Measurements from ENCODE around the gene NFATC2.
"Not testable (repeated sequence)": the region's sequence is repeated elsewhere in the genome, so short reads cannot be mapped to it uniquely, and the experiment has no call there.

The NFATC2 gene

GRCh38 chr20:51542571-51543421, at the start of gene NFATC2:
Gene NFATC2, minus strand, starts transcription at chr20:51542719. Its CDS starts 220 bp downstream, at chr20:51542499.
- DNase-seq (ENCODE audit: low read depth), result peak; percentile 47

- DNase-seq (ENCODE audit: low read depth), result no peak
These were observed 49.4 kb upstream of the NFATC2 start for GRCh38 chr20:51591871-51592270.

DNA sequence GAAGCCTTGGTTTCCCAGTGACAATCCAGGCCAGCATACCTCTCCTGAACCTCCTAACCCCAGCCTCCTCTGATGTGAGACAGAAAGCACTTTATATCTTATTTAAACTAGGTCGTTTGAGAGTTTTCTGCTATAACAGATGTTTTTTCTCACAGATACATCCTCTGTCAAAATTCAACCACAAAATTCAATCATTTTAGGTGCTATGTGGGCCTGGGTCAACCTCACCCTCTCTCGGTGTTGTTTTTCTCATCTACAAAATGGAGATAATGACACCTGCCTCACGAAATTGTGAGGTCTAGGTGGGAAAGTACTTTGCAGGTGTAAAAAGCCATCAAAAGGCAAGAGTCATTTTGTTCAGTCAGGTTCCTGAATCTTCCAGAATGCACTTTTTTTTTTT, 46.2 kb upstream of the NFATC2 start:
- DNase-seq (ENCODE audit: low read depth), result no peak

DNA sequence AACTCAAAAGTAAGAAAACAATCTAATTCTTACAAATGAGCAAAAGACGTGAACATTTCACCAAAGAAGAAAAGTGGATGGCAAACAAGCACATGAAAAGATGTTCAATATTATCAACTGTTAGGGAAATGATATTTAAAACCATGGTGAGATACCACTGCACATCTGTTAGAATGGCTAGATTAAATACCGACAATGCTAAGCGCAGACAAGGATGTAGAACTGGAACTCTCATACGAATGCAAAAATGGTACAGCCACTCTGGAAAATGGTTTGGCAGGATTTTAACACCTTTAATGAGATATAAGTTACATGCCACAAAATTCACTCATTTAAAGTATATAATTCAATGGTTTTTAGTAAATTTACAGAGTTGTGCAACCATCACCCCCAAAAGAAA, 44.6 kb upstream of the NFATC2 start:
- DNase-seq (ENCODE audit: low read depth), result no peak

DNA sequence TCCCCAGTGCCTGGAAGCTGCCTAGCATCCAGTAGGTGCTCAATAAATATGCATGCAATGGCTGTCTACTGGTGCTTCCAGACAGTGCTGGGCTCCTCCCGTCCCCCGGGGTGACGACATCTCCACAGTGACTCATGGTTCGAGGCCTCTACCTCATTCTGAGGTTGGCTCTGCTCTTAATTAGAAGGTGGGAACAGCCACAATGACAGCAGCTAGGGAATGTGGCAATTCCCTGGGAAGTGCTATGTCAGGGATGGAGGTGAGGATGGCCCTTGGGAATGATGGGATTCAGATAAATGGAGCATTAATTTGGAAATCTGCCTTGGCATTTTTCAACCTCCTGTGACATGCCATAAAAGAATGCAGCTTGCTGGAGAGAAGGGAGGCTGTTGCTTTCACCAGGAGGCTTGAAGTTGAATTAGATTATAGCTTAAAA, 43.5 kb upstream of the NFATC2 start:
- no peak for DNase-seq (ENCODE audit: low read depth)

DNA sequence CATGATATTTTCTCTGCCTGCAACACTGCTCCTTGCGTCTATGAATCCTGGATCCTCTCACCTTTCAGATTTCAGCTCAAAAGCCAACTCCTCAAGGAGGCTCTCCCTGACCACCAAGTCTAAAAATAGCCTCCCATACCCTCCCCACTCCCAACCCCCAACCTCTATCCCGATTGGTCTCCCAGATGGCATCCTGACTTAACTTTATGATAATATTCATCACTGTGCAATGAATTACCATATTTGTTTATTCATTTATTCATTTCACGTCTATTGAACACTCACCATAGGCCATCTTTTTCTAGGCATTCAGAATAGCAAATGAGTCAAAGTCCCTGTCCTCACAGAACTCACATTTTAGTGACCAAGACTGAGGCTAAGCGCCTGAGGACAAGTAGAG, 42.6 kb upstream of the NFATC2 start:
- DNase-seq (ENCODE audit: low read depth), result no peak

GRCh38 chr20:51584737-51585136, 42.2 kb upstream of the NFATC2 start:
- DNase-seq (ENCODE audit: low read depth), result no peak

DNA sequence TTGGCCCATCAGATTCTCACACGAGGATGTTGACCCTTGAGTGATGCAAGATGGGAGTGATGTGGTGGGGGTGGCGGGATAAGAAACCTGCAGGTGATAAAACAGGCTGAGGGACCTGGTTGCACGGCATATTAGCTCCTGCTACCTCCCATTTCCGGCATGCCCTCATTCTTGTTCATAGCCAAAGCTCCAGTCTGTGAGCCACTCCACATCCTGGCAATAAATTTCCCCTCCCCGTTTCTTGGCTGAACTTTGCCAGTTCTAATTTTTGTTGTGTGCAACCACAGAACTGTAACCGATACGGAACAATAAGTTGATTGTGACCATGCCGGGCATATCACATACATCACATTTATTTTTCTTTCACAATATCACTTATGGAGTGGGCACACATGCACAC, 41.6 kb upstream of the NFATC2 start:
- no peak for DNase-seq (ENCODE audit: low read depth)

DNA sequence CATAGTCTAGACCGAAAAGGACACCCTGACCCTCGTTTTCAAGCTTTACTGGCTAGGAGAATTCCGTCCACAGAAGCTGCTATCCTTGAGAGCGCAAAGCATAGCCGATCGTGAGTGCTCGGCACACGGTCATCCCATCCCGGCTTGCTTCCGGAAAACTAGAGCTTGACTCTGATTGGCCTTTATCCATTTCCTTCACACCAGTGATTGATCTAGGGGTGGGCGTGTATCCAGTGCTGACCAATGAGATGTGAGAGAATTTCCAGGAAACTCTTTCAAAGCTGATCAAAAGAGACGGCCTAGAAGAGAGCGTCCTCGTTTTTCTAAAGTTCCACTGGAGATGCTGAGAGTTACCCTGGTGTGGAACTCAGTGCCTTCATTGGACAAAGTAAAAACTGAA, 41.0 kb upstream of the NFATC2 start:
- DNase-seq (ENCODE audit: low read depth), result no peak

DNA sequence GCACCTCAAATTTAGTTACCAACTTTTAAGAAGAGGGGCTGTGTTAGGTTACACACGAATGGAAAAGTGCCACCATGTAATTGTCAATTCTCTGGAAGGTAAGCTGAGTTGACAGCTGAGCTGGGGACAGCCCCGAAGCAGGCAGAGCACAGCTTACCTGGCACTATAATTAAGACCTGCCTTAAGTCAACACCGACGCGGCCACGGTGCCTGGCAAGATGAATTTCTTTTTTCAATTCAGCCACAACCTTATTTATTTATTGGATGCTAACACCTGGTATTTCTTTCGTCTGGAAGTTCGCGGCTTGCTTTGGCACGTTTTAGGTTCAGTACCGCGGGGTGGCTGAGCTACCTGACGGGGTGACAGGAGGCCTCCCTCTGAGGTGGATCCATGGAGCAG, 40.6 kb upstream of the NFATC2 start:
- no peak for DNase-seq (ENCODE audit: low read depth)

DNA sequence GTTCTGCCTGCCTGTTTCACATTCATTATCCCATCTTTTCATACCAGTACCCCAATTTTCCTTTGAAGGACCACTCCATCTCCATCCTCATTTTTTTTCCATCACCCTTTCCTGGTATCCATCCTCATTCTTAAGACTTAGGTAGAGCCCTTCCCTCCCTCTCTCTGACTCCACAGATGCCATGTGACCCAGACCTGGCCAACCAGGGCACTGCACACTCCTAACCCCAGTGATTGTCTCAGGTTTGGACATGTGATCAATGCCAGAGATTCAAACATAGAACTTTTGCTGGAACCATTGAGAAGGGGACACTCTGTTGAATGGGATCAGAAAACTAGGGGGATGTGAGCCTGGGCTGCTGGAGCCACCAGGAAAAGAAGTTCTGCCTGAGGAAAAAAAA, 39.1 kb upstream of the NFATC2 start:
- DNase-seq (ENCODE audit: low read depth), result no peak

- DNase-seq (ENCODE audit: low read depth), result no peak
These were observed 36.6 kb upstream of the NFATC2 start for GRCh38 chr20:51579137-51579536.

DNA sequence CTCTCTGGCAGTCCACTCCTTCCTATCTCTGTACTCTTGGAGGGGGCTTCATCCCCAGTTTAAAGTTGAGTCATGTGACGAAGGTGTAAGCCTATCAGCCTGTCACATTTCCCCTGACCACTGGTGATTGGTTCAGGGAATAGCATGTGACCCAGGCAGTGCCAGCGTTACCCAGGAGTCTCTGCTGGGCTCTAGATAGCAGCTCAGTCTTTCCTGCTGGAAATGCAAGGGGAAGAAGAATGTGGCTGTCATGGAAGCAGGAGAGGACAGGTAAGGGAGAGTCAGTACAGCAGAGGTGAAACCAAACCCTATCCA, 35.6 kb upstream of the NFATC2 start:
- DNase-seq (ENCODE audit: low read depth), result no peak

DNA sequence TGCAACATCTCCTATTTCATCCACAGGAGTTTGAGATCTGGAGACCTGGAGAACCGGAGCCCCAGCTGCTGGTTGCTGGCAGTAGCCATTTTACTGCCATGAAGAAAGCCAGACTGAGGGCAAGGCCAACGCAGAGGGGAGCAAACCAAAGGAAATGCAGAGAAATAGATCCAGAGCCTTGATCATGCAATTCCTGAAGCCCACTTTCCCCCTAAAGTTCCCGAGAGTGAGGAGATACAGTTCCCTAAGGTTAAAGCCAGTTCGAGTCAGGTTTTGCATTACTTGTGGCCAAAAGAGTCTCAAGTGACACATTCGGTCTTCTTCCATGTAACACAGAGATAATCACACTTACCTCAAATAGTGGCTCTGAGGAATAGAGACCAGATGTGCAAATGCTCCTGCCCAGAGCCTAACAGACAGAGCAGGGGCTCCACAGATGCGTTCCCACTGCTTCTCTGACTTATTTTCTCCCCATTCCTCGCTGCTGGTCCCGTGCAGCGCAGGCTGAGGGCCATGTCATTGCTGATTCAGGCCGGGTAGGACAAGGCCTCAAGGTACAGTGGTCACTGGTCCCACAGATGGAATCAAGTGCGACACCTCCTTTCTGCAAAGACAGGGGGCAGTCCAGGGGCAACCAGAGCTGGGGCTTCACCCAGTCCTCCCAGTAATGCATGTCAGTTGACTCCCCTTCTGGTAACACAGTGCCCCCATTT, 35.1 kb upstream of the NFATC2 start:
- DNase-seq (ENCODE audit: low read depth), result no peak

DNA sequence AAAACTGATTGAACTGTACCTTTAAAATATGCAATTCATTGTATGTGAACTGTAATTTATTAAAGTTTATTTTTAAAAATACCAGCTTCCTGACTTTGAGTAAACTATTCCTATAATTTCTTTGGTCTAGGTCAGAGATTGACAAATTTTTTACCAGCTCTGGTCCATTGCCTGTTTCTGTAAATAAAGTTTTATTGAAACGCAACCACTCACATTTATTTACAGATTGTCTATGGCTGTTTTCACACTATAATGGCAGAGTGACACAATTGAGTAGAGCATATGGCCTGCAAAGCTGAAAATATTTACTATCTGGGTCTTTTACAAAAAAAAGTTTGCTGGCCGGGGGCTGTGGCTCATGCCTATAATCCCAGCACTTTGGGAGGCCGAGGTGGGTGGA, 33.0 kb upstream of the NFATC2 start:
- DNase-seq (ENCODE audit: low read depth), result no peak

GRCh38 chr20:51574248-51575033, 31.9 kb upstream of the NFATC2 start:
- DNase-seq (ENCODE audit: low read depth), result no peak

DNA sequence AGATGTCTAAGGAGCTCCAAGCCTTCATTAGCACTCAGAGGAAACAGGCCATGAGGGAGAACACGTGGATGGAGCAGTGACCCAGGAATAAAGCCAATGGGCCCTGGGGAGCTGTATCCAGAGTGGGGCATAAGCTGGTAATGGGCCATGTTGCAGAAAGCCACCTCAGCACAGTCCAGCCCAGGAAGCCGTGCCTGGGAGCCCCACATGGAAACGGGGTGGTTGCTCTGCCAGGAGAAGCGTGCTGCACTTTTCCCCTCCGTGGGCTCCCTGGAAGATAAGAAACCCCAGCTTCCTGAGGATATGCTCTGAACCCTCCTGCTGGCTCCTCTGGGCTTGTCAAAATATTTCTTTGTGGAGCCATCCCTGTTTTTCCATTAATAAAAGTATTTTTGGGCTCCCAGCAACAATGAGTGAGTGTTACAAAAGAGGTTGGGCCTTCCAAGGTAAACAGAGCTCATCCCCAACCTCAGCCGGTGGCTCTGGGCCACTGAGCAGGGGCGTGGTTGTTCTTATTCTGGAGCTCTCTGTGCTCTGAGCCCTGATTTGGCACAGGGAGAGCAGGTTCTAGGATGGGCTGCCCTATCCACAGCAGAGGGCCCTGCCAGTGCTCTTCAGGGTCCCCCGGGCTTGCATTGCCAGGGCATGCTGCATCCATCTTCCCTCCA, 31.2 kb upstream of the NFATC2 start:
- DNase-seq (ENCODE audit: low read depth), result no peak

DNA sequence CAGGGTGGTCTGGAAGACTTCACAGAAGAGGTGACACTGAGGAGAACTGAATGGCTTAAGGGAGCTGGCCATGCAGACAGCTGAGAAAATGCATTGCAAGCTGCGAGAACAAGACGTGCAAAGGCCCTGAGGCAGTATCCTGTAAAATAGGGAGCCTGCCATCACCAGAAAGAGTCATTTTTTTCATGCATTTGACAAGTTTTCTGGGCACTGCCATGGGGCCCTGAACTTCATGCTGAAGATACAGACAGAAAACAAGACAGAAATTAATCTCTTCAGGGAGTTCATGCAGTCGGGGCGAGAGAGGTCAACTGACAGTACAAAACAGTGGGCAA, 28.9 kb upstream of the NFATC2 start:
- no peak for DNase-seq (ENCODE audit: low read depth)

GRCh38 chr20:51570739-51571459, 28.4 kb upstream of the NFATC2 start:
- no peak for DNase-seq (ENCODE audit: low read depth)

DNA sequence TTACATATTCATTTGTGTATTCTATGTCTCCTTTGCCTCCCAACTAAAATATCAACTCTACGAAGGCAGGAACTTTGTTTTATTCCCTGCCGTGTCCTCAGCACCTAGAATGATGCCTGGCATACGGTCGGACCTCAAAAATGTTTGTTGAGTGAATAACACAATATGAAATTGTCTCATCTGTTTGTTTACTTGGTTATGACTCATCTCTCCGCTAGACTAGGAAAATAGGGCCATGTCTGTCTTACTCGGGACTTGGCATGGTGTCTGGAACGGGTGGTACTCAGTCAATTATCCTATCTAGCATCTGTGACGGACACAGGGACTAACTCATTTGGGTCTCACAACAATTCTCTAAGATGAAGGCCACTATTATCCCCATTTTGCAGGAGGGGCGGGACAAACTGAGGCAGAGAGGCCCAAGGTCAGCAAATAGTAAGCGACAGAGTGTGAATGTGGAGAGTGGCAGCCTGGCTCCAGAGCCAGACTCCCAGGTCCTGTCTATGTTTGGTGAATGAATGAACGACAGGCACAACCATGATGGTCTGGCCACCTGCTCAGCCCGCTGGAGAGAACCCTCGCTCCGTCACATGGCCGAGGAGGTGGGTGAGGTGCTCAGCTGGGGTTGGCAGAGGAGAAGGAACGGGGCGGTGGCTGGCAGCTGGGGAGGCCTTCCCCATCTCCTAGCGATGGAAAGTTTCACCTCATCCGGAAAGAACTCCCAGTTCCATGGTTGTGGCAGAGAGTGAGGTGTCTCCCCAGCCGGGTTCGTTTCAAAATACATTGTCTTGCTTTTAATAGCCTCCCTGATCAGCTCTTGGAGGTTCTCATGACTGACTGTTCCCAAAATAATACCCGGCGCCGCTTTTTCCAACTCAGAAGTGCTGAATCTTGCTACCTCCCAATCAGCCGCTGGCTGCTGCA, 27.6 kb upstream of the NFATC2 start:
- no peak for DNase-seq (ENCODE audit: low read depth)

DNA sequence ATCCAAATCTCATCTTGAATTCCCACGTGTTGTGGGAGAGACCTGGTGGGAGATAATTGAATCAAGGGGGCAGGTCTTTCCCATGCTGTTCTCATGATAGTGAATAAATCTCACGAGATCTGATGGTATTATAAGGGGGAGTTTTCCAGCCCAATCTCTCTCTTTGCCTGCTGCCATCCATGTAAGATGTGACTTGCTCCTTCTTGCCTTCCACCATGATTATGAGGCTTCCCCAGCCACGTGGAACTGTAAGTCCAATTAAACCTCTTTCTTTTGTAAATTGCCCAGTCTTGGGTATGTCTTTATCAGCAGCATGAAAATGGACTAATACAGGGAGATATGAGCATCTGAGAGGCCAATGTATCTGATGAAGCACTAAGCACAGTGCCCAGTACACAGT, 26.0 kb upstream of the NFATC2 start:
- DNase-seq (ENCODE audit: low read depth), result not testable (repeated sequence)
